Lower leg skin (tissue), 3 donors: ENCODE results near the gene ERBB2.

ENCODE experiments used
- POLR2A ChIP-seq, 2 donors: fragments of 450-650 bp; IDR thresholded peaks; one replicate each; pipeline ENCODE4 v1.6.1; 2016 to 2017; ENCODE audit warnings: antibody characterized with exemption in 2 of 2, mild to moderate bottlenecking in 1 of 2, moderate library complexity in 1 of 2
- TF ChIP-seq, protein P1 (sequence below), 3 donors: fragments of 450-650 bp; IDR thresholded peaks; one replicate each; pipeline ENCODE4 v1.5.1; 2016; ENCODE audit warnings: antibody characterized with exemption in 3 of 3, mild to moderate bottlenecking in 3 of 3, moderate library complexity in 2 of 3

DNA sequence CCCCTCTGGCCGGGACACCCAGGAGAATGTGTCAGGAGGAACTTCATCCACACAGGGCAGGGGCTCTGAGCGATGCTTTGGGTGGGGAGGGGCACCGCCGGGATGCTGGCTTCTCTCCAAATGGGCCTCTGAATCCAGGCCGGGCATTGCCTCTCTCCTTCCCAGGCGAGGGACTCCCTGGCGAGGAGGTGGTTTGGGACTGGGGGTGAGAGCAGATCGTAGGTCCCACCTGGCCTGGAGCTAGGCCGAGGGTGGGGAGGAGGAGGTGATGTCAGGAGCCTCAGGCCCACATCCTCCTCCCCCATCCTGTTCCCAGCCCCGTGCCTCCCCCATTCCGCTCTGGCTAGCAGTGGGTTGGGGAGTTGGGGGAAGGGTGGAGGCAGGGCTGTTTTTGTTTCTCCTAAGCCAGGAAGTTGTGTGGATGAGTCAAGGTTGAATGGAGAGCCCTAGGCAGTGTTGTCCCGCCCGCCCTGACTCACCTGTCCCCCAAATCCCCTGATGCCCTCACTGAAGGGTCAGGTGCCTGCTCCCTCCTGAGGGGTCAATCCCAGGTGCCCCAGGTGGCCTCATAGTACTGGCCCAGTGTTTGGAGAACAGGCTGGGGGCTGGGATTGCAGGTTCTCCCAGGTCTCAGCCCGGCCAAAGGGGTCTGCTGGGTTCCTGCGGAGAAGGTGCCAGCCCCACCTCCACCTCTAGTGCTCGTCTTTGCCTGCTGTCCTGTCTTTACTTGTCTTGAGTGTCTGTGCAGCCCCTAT is 40.7 kb downstream of the ERBB2 start:
- TF ChIP-seq, protein P1, sequence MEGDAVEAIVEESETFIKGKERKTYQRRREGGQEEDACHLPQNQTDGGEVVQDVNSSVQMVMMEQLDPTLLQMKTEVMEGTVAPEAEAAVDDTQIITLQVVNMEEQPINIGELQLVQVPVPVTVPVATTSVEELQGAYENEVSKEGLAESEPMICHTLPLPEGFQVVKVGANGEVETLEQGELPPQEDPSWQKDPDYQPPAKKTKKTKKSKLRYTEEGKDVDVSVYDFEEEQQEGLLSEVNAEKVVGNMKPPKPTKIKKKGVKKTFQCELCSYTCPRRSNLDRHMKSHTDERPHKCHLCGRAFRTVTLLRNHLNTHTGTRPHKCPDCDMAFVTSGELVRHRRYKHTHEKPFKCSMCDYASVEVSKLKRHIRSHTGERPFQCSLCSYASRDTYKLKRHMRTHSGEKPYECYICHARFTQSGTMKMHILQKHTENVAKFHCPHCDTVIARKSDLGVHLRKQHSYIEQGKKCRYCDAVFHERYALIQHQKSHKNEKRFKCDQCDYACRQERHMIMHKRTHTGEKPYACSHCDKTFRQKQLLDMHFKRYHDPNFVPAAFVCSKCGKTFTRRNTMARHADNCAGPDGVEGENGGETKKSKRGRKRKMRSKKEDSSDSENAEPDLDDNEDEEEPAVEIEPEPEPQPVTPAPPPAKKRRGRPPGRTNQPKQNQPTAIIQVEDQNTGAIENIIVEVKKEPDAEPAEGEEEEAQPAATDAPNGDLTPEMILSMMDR (IDR thresholded peaks at IDR 0.05), result no peak
- no peak for TF ChIP-seq POLR2A (IDR thresholded peaks at IDR 0.05)
